Kasumi-1 (cell line): ENCODE data around the gene ORMDL3.
"Not testable (repeated sequence)": the region's sequence is repeated elsewhere in the genome, so short reads cannot be mapped to it uniquely, and the experiment has no call there.

Experiments used
- DNase-seq, 2 experiments: peaks; one replicate each; lab custom pipeline; 2025; lab: John Stamatoyannopoulos, UW

ORMDL3 gene

GRCh38 chr17:39949028-39949427 lies 21.6 kb upstream of the ORMDL3 start:
- DNase-seq = no peak

DNA sequence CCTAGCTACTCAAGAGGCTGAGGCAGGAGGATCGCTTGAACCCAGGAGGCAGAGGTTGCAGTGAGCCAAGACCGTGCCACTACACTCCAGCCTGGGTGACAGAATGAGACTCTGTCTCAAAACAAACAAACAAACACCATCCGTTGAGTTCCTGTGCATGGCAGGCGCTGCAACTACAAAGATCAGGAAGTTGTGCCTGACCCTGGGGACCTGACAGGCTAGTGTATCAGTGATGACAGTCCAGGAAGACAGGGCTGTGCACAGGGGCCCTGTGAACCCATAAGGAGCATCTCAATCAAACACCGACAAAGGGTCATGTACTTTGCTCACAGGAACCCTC lies 21.1 kb upstream of the ORMDL3 start:
- DNase-seq = not testable (repeated sequence)

GRCh38 chr17:39946551-39947330 lies 19.3 kb upstream of the ORMDL3 start:
- DNase-seq = no peak

GRCh38 chr17:39944393-39944711 lies 17.0 kb upstream of the ORMDL3 start:
- no peak for DNase-seq

GRCh38 chr17:39943702-39944392 lies 16.4 kb upstream of the ORMDL3 start:
- DNase-seq = no peak

DNA sequence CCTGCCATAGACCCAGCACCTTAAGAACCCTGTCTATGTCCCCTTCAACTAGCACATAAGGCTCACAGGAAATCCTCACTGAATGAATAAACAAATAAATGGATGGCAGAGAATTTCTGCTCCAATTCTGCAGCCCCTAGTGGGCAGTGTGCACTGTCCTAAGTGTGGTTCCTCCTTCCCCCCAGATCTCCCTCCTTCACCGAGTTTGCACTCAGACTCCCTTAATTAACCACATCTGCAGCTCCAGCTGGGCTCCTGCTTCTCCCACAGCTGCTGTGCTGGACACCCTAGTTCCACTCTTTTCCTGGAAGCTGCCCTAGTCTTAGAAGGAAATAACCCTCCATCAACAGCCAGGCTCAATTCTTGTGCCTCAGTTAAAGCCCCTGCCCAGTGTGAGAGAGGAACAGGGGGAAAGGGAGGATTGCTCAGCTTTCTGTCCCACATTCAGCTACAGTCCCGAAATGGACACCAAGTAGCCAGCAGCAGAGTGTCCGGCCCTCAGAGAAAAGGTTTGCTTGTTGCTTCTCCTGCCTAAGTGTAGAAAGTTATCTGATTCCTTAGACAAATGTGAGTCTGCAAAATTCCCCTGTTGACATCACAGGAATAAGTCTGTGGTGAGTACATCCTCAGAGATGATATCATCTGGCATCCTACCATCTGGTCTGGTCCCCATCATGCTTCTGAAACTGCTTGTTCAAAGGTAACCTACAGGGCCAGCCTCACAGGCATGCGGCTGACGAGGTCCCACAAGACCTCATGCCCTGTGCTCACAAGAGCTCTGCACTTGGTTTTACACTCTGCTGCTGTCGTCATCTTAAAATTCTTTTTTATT lies 12.4 kb upstream of the ORMDL3 start:
- DNase-seq = peak; percentile 69 to 80

- DNase-seq = no peak
These were observed 11.7 kb upstream of the ORMDL3 start for GRCh38 chr17:39939106-39939505.

- no peak for DNase-seq
These were observed 10.9 kb upstream of the ORMDL3 start for GRCh38 chr17:39938140-39938869.

DNA sequence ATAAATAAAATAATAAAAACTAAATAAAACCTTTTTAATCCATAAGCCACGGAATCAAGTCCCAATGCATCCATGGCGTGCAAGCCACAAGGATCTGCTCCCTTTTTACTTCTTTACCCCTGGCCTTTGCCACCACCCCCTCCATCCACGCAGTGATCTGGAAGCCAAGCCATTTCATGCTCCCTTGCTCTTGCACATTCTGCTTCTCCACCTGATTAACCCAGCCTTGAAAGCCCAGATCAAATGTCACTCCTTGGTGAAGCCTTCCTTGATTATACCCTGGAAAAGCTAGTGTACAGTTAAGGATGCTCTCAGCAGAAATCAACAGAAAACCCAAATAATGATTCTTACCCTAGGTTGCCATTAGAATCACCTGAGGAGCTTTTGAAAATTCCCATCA lies 10.0 kb upstream of the ORMDL3 start:
- no peak for DNase-seq

DNA sequence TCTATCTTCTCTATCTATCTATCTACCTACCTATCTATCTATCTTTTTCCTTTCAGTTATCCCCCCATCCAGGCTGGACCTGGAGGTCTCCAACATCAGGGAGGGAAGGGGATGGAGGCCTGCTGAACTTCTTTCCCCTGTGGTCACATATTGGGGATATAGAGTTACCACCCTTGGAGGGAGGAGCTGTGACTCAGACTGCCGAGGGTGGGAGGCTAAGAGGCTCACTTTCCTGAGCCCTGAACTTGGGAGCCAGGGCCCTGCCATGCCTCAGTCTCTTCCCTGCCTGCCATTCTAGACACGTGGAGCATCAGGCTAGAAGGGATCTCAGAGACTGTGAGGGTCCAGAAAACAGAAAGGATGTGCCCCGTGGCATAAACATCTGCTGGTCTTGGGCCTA lies 8.5 kb upstream of the ORMDL3 start:
- DNase-seq = no peak

- no peak for DNase-seq
These were observed 6.9 kb upstream of the ORMDL3 start for GRCh38 chr17:39934324-39934723.

GRCh38 chr17:39933912-39934311 lies 6.5 kb upstream of the ORMDL3 start:
- no peak for DNase-seq

DNA sequence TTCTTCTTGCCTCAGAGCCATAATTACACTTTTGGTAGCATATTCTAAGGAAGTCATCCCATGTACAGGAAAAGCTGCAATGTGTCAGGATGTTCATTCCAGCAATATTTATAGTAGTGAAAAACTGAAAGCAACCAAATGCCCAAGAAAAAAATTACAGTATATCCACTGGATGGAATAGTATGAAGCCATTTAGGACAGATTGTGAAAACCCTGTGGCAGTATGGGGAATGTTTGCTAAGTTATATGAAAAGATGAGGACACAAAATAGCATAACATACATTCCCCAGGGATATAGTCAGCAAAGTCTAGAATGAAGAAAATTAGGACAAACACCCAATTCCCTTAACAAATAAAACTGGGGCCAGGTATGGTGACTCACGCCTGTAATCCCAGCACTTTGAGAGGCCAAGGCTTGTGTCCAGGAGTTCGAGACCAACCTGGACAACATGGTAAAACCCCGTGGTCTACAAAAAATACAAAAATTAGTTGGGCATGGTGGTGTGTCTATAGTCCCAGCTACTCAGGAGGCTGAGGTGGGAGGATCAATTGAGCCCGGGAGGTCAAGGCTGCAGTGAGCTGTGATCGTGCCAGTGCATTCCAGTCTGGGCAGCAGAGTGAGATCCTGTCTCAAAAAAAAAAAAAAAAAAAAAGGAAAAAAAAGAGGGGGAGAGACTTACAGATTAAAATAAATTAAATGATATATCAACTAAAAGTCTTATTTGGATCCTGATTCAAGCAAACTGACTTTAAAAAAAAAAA lies 2.4 kb upstream of the ORMDL3 start:
- no peak for DNase-seq

DNA sequence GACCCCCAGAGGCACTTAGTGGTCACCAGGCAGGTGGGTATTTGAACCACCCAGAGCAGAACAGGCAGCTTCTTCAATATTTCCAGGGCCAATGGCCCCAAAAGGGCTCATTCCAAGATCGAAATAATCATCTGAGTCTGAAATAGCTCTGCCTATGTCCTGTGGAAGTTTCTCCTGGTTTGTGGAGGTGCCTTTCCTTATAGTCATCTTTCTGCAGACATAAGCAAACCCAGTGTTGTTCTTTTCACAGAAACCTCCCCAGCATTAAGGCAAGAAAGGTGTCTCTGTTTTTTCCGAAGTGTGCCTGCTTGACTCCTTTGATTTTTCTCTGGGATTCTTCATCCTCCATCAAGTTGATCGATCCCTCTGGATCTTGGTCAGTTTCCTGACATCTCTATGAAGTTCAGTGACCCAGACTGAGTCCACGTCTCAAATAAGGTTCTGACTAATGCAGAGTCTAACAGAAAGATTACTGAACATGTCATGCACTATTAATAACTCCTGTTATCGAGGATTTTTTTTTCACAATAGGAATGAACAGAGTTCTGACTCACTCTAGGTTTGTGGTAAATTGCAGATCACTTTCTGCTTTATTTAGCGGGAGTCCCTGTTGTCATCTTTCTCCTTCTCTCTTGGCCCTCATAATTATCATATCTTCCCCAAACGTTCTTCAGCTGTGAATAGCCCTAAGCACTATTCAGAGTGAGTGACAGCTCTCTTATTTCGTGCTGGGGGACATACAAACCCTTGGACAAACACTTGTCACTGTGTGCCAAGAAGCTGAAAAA lies 1.7 kb upstream of the ORMDL3 start:
- peak; percentile 69 to 71 for DNase-seq

GRCh38 chr17:39927929-39928857 lies 792 bp upstream of the ORMDL3 start:
- DNase-seq = no peak

DNA sequence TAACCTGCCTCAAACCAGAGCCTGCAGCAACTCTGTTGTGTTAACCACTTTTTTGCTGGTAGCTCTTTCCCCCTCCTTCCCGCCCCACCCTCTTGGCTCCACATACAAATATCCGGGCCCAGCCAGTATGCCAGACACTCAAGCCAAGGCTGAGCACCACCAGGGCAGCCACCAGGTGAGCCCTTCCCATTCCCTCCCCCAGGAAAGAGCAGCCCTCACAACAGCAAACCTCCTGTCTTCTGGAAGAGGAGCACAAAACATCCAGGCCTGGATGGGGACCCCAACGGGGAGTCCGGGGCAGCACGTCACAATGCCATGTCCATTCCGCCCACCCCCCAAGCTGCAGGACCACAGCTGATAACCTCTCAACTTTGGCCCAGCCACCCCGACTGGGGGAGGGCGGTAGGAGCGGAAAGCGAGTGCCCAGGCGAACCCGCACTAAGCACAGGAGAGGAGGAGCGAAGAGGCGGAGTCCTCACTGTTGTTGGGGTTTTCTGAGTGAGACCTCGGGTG lies 757 bp downstream of the ORMDL3 start:
- peak; percentile 31 to 37 for DNase-seq

GRCh38 chr17:39926135-39926587 lies 1.2 kb downstream of the ORMDL3 start:
- no peak for DNase-seq

- DNase-seq = no peak
These were observed 1.9 kb downstream of the ORMDL3 start for GRCh38 chr17:39925282-39926134.
